ENCODE data around the gene SAMSN1. TPM values are rescaled to one million over a fixed set of nuclear protein-coding genes. Genes with fewer than 3 reads are reported as not detected.

Gene SAMSN1
- polyA plus RNA-seq, 1 of the 3 experiments (the other 2 are of a cell fraction): not detected

DNA sequence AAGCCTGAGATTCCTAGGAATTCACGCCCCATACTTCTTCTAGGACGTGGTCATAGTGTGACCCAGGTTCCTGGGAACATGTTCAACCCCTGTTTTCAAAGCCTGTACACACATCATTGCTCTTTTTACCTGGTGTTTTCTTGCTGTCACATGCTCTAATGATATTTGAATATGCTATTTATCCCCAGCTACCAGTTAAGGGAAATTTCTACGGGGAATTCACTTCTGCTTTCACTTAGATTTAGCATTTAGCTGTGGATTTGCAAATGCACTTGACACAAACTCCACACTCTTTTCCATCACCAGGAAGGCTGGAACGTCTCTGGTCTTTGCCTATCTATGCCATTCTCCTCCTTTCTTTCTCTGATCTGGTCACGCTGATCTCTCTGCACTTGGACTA is 11.3 kb upstream of the SAMSN1 start:
- Histone ChIP-seq H3K9me2 (no peaks in the 10 kb centered on the region), H4K20me1 (ENCODE audit: insufficient read depth) (no peaks in the 10 kb centered on the region), H3K27ac (ENCODE audit: low read depth in 2 of 2, low read length in 1 of 2) (no peak overlapping the region), H3K9me3 (no peaks in the 10 kb centered on the region), H3K4me1 (ENCODE audit: control insufficient read depth in 1 of 2, insufficient read depth in 2 of 2, low read depth in 1 of 2, low read length in 1 of 2) (no peaks in the 10 kb centered on the region), H3K79me2 (ENCODE audit: insufficient read depth) (no peaks in the 10 kb centered on the region), H3F3A (replicated peaks; ENCODE audit: insufficient read depth) (no peaks in the 10 kb centered on the region), H3K9ac (no peak overlapping the region), H3K27me3 (ENCODE audit: insufficient read depth) (no peaks in the 10 kb centered on the region; the same call in 1 of the 2 replicates), H3K4me2 (no peak overlapping the region), H3K36me3 (replicated peaks in 1 of 2; ENCODE audit: control insufficient read depth in 1 of 2, insufficient read depth in 2 of 2, low read length in 1 of 2) (no peaks in the 10 kb centered on the region), H3K4me3 (ENCODE audit: low read depth in 2 of 2, low read length in 1 of 2) (no peak overlapping the region), H2AFZ (ENCODE audit: low read depth) (no peak overlapping the region)
- no peak for DNase-seq
- POLR2A ChIA-PET: no interaction called here
- CTCF ChIA-PET: no interaction called here
- 3% methylated on average over 5 of the region's 5 CpGs for WGBS (ENCODE audit: low lambda C conversion rate)
- TF ChIP-seq SIN3A (IDR thresholded peaks at IDR 0.05; ENCODE audit: borderline replicate concordance, low read depth, low read length) (no peak), GABPA (IDR thresholded peaks at IDR 0.05; ENCODE audit: low read depth) (no peak), NFIC (IDR thresholded peaks at IDR 0.05; ENCODE audit: borderline replicate concordance) (no peak), FOXJ3 (CRISPR knock-in tag; IDR thresholded peaks at IDR 0.05) (no peak), TCF12 (IDR thresholded peaks at IDR 0.05) (no peak), GATA2 (CRISPR knock-in tag; IDR thresholded peaks at IDR 0.05) (no peak), RCOR1 (IDR thresholded peaks at IDR 0.05; ENCODE audit: low read length) (no peak), RFX5 (IDR thresholded peaks at IDR 0.05; ENCODE audit: low read length) (no peak)
- TF ChIP-seq, protein P1, sequence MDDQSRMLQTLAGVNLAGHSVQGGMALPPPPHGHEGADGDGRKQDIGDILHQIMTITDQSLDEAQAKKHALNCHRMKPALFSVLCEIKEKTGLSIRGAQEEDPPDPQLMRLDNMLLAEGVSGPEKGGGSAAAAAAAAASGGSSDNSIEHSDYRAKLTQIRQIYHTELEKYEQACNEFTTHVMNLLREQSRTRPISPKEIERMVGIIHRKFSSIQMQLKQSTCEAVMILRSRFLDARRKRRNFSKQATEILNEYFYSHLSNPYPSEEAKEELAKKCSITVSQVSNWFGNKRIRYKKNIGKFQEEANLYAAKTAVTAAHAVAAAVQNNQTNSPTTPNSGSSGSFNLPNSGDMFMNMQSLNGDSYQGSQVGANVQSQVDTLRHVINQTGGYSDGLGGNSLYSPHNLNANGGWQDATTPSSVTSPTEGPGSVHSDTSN (IDR thresholded peaks at IDR 0.05): no peak
- TF ChIP-seq, protein P2, sequence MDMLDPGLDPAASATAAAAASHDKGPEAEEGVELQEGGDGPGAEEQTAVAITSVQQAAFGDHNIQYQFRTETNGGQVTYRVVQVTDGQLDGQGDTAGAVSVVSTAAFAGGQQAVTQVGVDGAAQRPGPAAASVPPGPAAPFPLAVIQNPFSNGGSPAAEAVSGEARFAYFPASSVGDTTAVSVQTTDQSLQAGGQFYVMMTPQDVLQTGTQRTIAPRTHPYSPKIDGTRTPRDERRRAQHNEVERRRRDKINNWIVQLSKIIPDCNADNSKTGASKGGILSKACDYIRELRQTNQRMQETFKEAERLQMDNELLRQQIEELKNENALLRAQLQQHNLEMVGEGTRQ (IDR thresholded peaks at IDR 0.05; ENCODE audit: borderline replicate concordance, low read depth, low read length): no peak

DNA sequence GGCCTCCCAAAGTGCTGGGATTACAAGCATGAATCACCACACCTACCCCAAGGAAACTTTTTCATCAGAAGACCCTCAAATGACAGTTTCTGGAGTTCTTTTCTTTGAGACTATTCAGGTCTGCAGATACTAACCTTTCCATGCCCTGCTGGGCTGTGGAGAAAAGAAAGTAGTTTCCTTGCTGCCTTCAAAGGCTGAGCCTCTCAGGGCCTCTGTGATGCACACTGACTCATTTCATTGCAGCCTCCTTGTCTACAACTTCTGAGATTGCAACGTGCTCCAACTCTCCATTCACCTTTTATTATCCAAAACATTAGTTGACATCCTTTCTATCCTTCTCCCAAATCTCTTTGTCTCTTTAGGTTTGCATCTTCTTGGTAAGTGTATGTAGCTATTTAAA is 8.8 kb upstream of the SAMSN1 start:
- ChIA-PET POLR2A (no interaction called here), CTCF (interaction anchor here (1.9 kb wide), 1 partner anchor 11 kb away, joined by 4 read pairs; no protein-coding TSS in a partner anchor)
- Histone ChIP-seq H4K20me1 (ENCODE audit: insufficient read depth) (no peaks in the 10 kb centered on the region), H3K27ac (ENCODE audit: low read depth in 2 of 2, low read length in 1 of 2) (no peak overlapping the region), H3K27me3 (ENCODE audit: insufficient read depth) (no peaks in the 10 kb centered on the region; the same call in 1 of the 2 replicates), H3K4me2 (no peak overlapping the region), H3K9ac (no peak overlapping the region), H3K9me2 (no peaks in the 10 kb centered on the region), H3K4me1 (ENCODE audit: control insufficient read depth in 1 of 2, insufficient read depth in 2 of 2, low read depth in 1 of 2, low read length in 1 of 2) (no peaks in the 10 kb centered on the region), H3K9me3 (no peaks in the 10 kb centered on the region), H3K79me2 (ENCODE audit: insufficient read depth) (no peaks in the 10 kb centered on the region), H3F3A (replicated peaks; ENCODE audit: insufficient read depth) (no peaks in the 10 kb centered on the region), H3K36me3 (replicated peaks in 1 of 2; ENCODE audit: control insufficient read depth in 1 of 2, insufficient read depth in 2 of 2, low read length in 1 of 2) (no peaks in the 10 kb centered on the region), H3K4me3 (ENCODE audit: low read depth in 2 of 2, low read length in 1 of 2) (no peak overlapping the region), H2AFZ (ENCODE audit: low read depth) (no peak overlapping the region)
- TF ChIP-seq TEAD4 (IDR thresholded peaks at IDR 0.05; ENCODE audit: borderline replicate concordance, insufficient read depth) (no peak), GATA2 (CRISPR knock-in tag; IDR thresholded peaks at IDR 0.05) (no peak)
- WGBS (ENCODE audit: low lambda C conversion rate): 4% methylated on average over 1 of the region's 1 CpG
- no peak for DNase-seq

DNA sequence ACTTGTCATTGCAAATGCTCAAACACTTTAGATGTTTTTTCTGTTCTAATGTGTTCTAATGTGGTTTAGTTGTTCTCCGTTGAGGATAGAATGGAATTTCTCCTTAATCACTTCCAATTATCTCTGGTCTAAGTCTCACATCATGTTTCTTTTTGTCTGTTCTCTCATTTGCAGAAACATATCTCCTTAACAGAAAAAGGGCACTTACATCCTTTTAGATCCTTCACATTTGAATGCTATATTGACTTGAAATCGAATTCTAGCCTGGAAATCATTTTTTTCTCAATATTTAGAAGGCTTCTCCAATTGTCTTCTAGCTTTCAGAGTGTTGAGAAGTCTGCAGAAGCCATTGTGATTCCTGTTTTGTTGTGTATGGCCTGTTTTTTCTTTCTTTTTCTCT is 7.3 kb upstream of the SAMSN1 start:
- CTCF ChIA-PET: no interaction called here
- H3K9me3 ChIP-seq: no peaks in the 10 kb centered on the region
- H3K4me3 ChIP-seq (ENCODE audit: low read depth in 2 of 2, low read length in 1 of 2): no peak overlapping the region
- H3K4me1 ChIP-seq (ENCODE audit: control insufficient read depth in 1 of 2, insufficient read depth in 2 of 2, low read depth in 1 of 2, low read length in 1 of 2): no peaks in the 10 kb centered on the region
- no peak overlapping the region for H2AFZ ChIP-seq (ENCODE audit: low read depth)
- no peak overlapping the region for H3K27ac ChIP-seq (ENCODE audit: low read depth in 2 of 2, low read length in 1 of 2)
- DNase-seq: no peak
- TF ChIP-seq FOXM1 (IDR thresholded peaks at IDR 0.05; ENCODE audit: low read depth): no peak
- no peak for TF ChIP-seq TEAD4 (IDR thresholded peaks at IDR 0.05; ENCODE audit: borderline replicate concordance, insufficient read depth)
- TF ChIP-seq, protein P1 (IDR thresholded peaks at IDR 0.05): no peak
- TF ChIP-seq TAF1 (IDR thresholded peaks at IDR 0.05; ENCODE audit: borderline replicate concordance, low read depth, low read length): no peak
- TF ChIP-seq EP300 (IDR thresholded peaks at IDR 0.05; ENCODE audit: borderline replicate concordance in 1 of 2, low read depth in 1 of 2, low read length in 1 of 2): no peak
- TF ChIP-seq, protein P3, sequence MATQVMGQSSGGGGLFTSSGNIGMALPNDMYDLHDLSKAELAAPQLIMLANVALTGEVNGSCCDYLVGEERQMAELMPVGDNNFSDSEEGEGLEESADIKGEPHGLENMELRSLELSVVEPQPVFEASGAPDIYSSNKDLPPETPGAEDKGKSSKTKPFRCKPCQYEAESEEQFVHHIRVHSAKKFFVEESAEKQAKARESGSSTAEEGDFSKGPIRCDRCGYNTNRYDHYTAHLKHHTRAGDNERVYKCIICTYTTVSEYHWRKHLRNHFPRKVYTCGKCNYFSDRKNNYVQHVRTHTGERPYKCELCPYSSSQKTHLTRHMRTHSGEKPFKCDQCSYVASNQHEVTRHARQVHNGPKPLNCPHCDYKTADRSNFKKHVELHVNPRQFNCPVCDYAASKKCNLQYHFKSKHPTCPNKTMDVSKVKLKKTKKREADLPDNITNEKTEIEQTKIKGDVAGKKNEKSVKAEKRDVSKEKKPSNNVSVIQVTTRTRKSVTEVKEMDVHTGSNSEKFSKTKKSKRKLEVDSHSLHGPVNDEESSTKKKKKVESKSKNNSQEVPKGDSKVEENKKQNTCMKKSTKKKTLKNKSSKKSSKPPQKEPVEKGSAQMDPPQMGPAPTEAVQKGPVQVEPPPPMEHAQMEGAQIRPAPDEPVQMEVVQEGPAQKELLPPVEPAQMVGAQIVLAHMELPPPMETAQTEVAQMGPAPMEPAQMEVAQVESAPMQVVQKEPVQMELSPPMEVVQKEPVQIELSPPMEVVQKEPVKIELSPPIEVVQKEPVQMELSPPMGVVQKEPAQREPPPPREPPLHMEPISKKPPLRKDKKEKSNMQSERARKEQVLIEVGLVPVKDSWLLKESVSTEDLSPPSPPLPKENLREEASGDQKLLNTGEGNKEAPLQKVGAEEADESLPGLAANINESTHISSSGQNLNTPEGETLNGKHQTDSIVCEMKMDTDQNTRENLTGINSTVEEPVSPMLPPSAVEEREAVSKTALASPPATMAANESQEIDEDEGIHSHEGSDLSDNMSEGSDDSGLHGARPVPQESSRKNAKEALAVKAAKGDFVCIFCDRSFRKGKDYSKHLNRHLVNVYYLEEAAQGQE (IDR thresholded peaks at IDR 0.05; ENCODE audit: low read depth, low read length): no peak
- no peak for TF ChIP-seq CHD2 (IDR thresholded peaks at IDR 0.05; ENCODE audit: low read length, partially characterized antibody)
- H4K20me1 ChIP-seq (ENCODE audit: insufficient read depth): no peaks in the 10 kb centered on the region
- H3K9ac ChIP-seq: no peak overlapping the region
- WGBS (ENCODE audit: low lambda C conversion rate): 6% methylated on average over 2 of the region's 2 CpGs
- no peaks in the 10 kb centered on the region for H3F3A ChIP-seq (replicated peaks; ENCODE audit: insufficient read depth)
- H3K36me3 ChIP-seq (replicated peaks in 1 of 2; ENCODE audit: control insufficient read depth in 1 of 2, insufficient read depth in 2 of 2, low read length in 1 of 2): no peaks in the 10 kb centered on the region
- H3K9me2 ChIP-seq: no peaks in the 10 kb centered on the region
- no peaks in the 10 kb centered on the region; the same call in 1 of the 2 replicates for H3K27me3 ChIP-seq (ENCODE audit: insufficient read depth)
- H3K79me2 ChIP-seq (ENCODE audit: insufficient read depth): no peaks in the 10 kb centered on the region
- no peak overlapping the region for H3K4me2 ChIP-seq
- POLR2A ChIA-PET: no interaction called here

Measured in SK-N-SH (cell line).